SK-N-MC (cell line): ENCODE results near the gene ARHGEF10L.

Experiments used
- DNase-seq: peaks from one replicate; pipeline ENCODE4 v3.0.0-alpha.2; 2011; ENCODE audit warnings: low read depth, low spot score
- H3K27ac ChIP-seq: fragments of 200-600 bp; sonication (generic); 2 replicates; pipeline ENCODE4 v1.5.1; 2016; ENCODE audit warnings: mixed run types
- H3K36me3 ChIP-seq: fragments of 200-600 bp; sonication (generic); 2 replicates; pipeline ENCODE4 v1.6.1; 2017; ENCODE audit warnings: antibody characterized with exemption, low read length, mixed read lengths; ENCODE audit not compliant: insufficient read depth
- H3K4me3 ChIP-seq: fragments of 200-600 bp; sonication (generic); 2 replicates; pipeline ENCODE4 v1.5.1; 2016
- H3K9ac ChIP-seq: fragments of 200-600 bp; sonication (generic); 2 replicates; pipeline ENCODE4 v1.8.0; 2017; ENCODE audit warnings: mixed run types, mixed read lengths; ENCODE audit not compliant: insufficient read length
- H3K9me3 ChIP-seq: fragments of 200-600 bp; sonication (generic); 2 replicates; pipeline ENCODE4 v1.6.1; 2017; ENCODE audit warnings: low read depth, mild to moderate bottlenecking, antibody characterized with exemption, low read length, moderate library complexity, mixed read lengths
- EZH2 ChIP-seq: fragments of 200-600 bp; sonication (generic); IDR thresholded peaks from one replicate; pipeline ENCODE4 v1.6.1; 2017; ENCODE audit warnings: antibody characterized with exemption
- FOXP2 ChIP-seq: optimal IDR thresholded peaks from 2 replicates; pipeline ENCODE3; 2011; ENCODE audit warnings: mild to moderate bottlenecking, moderate library complexity; ENCODE audit not compliant: insufficient read depth; ENCODE audit errors: extremely low read length, control extremely low read depth
- POLR2AphosphoS5 ChIP-seq: IDR thresholded peaks from 2 replicates; pipeline ENCODE4 v1.6.1; 2012; ENCODE audit warnings: mild to moderate bottlenecking, low read depth, low read length, borderline replicate concordance

Gene ARHGEF10L

DNA sequence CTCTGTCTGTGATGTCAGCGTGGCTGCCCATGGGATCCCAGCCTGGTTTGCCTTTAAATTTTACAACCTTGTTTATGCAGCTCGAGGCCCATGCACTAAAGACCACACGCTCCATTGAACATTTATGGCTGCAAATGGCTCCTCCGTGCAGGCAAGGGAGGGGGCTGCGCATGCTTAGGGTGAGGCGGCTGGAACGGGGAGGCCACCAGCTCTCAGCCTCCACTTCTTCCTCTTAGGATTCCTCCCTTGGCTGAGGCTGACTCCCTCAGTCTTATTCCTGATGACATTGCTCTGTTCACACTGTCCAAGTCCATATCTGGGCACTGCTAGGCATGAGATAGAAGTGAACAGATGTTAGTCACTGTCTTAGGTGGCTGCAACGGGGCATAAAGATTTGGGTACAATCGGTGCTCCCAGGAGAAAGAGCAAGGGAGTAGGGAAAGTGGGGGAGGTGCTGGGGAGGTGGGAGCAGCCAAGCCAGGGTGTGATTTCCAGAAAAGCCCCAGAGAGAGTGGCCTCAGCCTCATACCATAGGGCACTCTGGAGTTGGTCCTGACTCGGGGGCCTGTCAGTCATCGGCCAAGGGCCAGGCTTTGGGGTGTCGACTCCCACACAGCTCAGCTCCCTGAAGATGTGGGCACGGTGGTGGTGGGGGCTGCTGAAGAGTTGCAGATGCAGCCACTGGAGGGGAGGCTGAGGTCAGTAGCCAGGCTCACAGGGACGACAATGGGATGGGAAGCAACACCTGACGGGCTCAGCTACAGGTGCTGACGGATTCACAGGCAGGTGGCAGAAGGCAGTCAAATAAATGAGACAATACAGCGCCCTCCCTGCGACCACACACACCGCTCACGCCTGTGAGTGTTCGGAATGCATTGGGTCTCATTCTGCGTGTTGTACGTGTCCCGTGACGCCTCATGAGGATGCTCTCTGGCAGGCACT lies 178.4 kb downstream of the ARHGEF10L start:
- no peak overlapping the region for H3K4me3 ChIP-seq
- no peaks in the 10 kb centered on the region for H3K9me3 ChIP-seq
- DNase-seq = no peak
- H3K27ac ChIP-seq = no peak overlapping the region
- H3K36me3 ChIP-seq = no peaks in the 10 kb centered on the region
- TF ChIP-seq EZH2 (no peak), FOXP2 (no peak), POLR2AphosphoS5 (no peak)
- H3K9ac ChIP-seq = no peak overlapping the region

DNA sequence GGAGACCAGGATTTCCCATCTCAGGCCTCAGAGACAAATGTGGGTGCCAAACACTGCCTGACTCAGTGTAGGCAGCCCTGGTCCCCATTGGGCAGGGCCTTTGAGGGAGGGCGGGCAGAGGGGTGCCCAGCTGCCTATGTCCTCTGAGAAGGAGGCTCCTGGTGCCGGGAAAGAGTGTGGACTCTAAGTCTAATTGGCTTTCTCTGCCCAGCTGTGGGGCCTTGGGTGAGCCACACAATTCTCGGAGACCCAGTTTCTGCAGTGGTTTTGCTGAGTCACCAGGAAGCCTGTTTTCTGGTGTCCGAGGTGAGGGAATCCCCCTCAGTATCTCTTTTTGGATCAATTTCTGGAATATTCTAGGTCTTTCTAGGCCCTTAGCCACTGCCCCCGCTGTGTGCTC lies 180.4 kb downstream of the ARHGEF10L start:
- DNase-seq = no peak
- Histone ChIP-seq H3K9ac (no peak overlapping the region), H3K36me3 (no peaks in the 10 kb centered on the region), H3K9me3 (no peaks in the 10 kb centered on the region), H3K4me3 (no peak overlapping the region), H3K27ac (no peak overlapping the region)
- TF ChIP-seq FOXP2 (no peak), EZH2 (no peak), POLR2AphosphoS5 (no peak)

DNA sequence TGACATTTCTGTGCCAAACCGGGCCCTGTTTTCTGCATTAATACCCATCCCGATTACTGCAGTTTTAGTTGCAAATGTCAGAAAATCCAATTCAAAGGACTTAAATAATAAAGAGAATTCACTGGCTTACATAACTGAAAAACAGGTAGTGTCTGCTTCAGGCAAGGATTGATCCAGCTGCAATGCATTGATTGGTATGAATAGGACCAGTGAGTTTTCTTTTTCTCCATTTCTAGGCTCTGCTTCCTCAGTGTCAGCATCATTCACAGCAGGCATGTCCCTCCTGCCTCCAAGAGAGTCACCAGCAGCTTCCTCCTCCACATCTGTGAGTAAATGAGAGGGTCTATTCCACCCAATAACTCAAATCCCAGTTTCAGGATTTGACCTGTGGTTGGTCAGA lies 181.9 kb downstream of the ARHGEF10L start:
- H3K27ac ChIP-seq = no peak overlapping the region
- H3K9me3 ChIP-seq = no peaks in the 10 kb centered on the region
- no peaks in the 10 kb centered on the region for H3K36me3 ChIP-seq
- TF ChIP-seq EZH2 (no peak), POLR2AphosphoS5 (no peak), FOXP2 (no peak)
- no peak for DNase-seq
- no peak overlapping the region for H3K4me3 ChIP-seq
- H3K9ac ChIP-seq = no peak overlapping the region

DNA sequence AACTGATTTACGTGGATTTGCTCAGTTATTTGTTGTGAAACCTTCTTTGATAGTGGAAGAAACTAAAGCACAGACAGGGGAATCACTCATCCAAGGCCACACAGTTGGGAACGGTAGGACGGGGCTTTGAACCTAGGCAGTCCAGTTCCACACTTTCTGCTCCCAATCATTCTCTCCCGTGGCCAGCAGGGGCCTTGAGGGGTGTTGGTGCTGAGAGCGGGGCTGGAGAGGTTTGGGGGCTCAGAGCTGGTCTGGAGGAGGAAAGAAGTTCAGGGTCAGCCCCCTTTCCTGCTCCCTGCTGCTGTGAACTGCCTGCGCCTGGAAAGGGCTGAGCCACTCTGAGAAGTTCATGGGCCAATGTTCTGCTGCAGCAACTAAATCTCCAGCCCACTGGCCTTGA lies 184.2 kb downstream of the ARHGEF10L start:
- no peaks in the 10 kb centered on the region for H3K36me3 ChIP-seq
- H3K27ac ChIP-seq = no peak overlapping the region
- no peak overlapping the region for H3K9ac ChIP-seq
- H3K9me3 ChIP-seq = no peaks in the 10 kb centered on the region
- H3K4me3 ChIP-seq = no peak overlapping the region
- no peak for DNase-seq
- TF ChIP-seq POLR2AphosphoS5 (no peak), FOXP2 (no peak), EZH2 (no peak)

DNA sequence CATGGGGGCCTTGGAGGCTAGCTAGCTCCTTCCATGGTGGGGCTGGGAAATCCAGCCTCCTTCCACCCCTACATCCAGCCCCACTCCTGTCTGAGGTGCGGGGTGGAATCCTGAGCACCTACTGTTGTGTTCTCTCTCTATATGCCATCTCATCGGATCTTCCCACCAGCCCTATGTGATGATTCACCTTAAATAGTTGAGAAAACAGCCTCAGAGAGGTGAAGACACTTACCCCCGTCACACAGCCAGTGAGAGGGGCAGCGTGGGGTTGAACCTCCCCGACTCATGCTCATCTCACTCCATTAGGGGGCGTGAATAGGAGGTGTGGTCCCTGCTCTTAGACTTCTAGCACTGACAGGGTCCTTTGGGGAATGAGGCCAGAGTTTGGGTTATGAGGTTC lies 184.7 kb downstream of the ARHGEF10L start:
- TF ChIP-seq POLR2AphosphoS5 = no peak
- TF ChIP-seq FOXP2 = no peak
- TF ChIP-seq EZH2 = no peak
- Histone ChIP-seq H3K4me3 (no peak overlapping the region), H3K36me3 (no peaks in the 10 kb centered on the region), H3K27ac (no peak overlapping the region), H3K9me3 (no peaks in the 10 kb centered on the region), H3K9ac (no peak overlapping the region)
- no peak for DNase-seq

DNA sequence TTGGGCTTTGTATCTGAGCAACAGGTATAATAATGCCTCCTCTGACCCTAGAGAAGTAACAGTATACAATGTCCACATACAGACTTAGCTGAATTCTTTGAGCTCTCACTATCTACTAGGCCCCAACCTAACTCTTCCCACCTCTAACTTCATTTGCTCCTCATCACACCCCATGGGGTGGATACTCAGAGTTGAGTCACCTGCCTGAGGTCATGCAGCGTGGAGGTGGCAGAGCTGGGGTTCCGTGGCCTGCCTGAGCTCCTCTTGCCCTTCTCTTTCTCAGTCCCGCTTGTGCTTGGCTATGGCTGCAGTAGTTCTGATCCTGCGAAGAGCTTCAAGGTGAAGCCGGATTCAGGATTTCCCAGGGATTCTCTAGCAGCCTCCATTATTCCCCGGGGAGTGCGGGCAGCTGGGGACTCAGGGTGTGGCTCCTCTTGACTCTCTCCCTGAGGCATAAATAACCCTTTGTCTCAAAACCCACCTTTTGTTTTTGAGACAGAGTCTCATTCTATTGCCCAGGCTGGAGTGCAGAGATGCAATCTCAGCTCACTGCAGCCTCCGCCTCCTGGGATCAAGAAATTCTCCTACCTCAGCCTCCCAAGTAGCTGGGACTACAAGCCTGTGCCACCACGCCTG lies 185.7 kb downstream of the ARHGEF10L start:
- H3K36me3 ChIP-seq = no peaks in the 10 kb centered on the region
- no peak overlapping the region for H3K9ac ChIP-seq
- H3K9me3 ChIP-seq = no peaks in the 10 kb centered on the region
- no peak overlapping the region for H3K27ac ChIP-seq
- no peak overlapping the region for H3K4me3 ChIP-seq
- no peak for TF ChIP-seq POLR2AphosphoS5
- TF ChIP-seq EZH2 = no peak
- TF ChIP-seq FOXP2 = no peak
- no peak for DNase-seq

DNA sequence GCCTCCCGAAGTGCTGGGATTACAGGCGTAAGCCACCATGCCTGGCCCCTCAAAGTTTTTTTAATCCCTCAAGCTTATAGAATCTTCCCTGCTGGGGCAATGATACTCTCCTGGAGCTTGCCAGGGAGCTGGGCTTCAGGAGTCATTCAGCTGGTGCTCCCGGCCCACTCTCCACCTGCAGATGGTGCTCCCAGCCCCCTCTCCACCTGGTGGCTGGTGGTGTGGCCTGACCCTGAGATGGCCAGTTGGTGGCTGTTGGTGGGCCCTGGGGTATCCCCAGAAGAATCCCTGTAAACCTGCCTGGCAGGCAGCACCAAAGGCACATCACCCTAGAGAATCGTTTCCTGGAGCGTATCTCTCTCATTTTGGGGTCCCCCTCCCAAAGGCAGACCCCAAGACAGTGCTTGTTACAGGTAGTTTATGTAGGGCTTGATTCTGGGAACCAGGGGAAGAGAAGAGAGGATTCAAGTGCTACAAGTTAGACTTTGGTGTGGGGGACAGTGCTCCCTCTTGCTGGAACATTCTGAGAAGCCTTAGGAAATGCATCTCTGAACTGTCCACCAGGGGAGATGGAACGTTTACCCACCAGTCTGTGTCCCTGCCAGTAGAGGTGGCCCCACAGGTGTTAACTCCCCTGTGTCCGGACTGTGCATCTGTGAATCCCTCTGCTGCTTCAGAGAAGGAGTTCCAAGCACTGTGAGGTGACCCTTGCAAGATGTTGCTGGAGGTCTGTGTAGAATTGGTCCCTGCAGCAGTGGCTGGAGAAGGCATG lies 186.5 kb downstream of the ARHGEF10L start:
- Histone ChIP-seq H3K36me3 (no peaks in the 10 kb centered on the region), H3K9me3 (no peaks in the 10 kb centered on the region), H3K27ac (no peak overlapping the region), H3K4me3 (no peak overlapping the region), H3K9ac (no peak overlapping the region)
- TF ChIP-seq EZH2 = no peak
- TF ChIP-seq POLR2AphosphoS5 = no peak
- TF ChIP-seq FOXP2 = no peak
- DNase-seq = no peak

DNA sequence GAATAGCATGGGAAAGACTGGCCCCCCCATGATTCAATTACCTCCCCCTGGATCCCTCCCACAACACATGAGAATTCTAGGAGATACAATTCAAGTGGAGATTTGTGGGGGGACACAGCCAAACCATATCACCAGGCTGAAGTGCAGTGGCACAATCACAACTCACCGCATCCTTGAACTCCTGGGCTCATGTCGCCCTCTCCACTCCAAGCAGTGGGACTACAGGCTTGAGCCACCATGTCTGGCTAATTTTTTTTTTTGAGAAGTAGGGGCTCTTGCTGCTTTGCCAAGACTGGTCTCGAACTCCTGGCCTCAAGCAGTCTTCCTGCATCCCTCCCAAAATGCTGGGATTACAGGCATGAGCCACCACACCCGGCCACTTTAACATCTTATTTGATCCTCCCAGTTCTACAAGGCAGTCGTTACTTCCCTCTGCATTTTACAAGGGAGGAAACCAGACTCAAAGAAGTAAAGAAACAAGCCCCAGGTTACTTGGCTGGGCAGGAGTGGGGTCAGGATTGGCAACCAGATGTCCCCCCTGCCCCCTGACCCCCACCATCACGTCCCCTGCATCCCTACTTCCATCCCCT lies 188.7 kb downstream of the ARHGEF10L start:
- H3K27ac ChIP-seq = no peak overlapping the region
- H3K9me3 ChIP-seq = no peaks in the 10 kb centered on the region
- H3K36me3 ChIP-seq = no peaks in the 10 kb centered on the region
- no peak for DNase-seq
- TF ChIP-seq FOXP2 (no peak), EZH2 (no peak)
- no peak overlapping the region for H3K9ac ChIP-seq
- no peak overlapping the region for H3K4me3 ChIP-seq
